GM11168 (cell line): Measurements from ENCODE around the gene OR11A1.

Experiments used
- in situ Hi-C: fragments of 300-500 bp; cut with MboI; formaldehyde crosslinking; loops from one replicate; pipeline ENCODE4 v1.12.0; 2022; ENCODE audit warnings: low sequenced_read_pairs; ENCODE audit not compliant: unreplicated experiment

The OR11A1 gene

GRCh38 chr6:29414588-29414987 is 42.3 kb downstream of the OR11A1 start, which contains the start of gene OR12D1:
Gene OR12D1 (plus strand): TSS chr6:29414928.
- in situ Hi-C loops, result no loop called here

GRCh38 chr6:29403801-29404200 is 53.1 kb downstream of the OR11A1 start:
- in situ Hi-C loops, result no loop called here

DNA sequence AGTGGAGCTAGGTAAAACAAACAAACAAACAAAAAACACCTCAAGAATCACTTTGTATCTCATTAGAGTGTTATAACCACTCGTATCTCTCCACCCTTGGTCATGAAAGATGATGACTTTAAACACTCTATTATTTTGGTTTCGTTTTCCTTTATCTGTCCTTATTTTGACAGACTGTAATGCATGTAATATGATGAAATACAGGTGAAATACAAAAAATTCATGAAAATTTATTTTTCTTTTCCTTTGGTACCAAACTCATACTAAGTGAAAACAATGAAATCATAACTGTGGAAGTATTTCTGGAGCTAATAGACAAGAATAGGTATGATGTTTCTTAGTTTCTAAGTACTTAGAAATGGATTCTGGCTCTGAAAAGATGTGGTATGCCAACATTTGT is 57.3 kb downstream of the OR11A1 start:
- in situ Hi-C loops, result no loop called here

DNA sequence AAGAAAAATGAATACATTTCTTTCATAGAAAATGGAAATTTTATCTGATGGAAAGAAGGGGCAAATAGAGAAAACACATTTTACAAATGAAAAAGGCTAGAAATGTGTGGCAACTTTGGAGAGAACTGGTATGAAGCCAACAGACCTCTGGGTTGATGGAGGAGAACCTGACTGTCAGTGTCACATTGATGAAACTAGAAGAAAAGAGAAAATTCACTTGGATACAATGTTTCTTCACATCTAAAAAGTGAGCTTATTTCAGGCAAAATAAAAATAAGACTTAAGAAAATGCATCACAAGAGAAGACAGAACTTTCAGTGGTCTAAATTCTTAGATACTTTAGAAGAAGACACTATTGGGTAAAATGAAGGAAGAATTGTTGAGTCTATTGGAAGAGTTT is 61.5 kb downstream of the OR11A1 start, which contains the start of gene OR12D2:
TSS of gene OR12D2 (plus strand) at position 301 of the 400 bp plus-strand sequence. CDS start 1,069 bp downstream, outside the sequence.
- in situ Hi-C loops, result no loop called here

- in situ Hi-C loops, result no loop called here
These were observed 68.3 kb downstream of the OR11A1 start for GRCh38 chr6:29388533-29388932.

GRCh38 chr6:29376003-29376402 is 80.9 kb downstream of the OR11A1 start:
- in situ Hi-C loops, result no loop called here
